HG03457 (cell line): ENCODE results near the gene DYSF.

Experiments used
- ATAC-seq: cut with Tn5 transposase; IDR thresholded peaks from one replicate; pipeline ENCODE4 v1.9.1; 2021; ENCODE audit warnings: moderate number of reproducible peaks; ENCODE audit not compliant: unreplicated experiment

Gene DYSF

GRCh38 chr2:71700041-71700657, 246.8 kb downstream of the DYSF start:
- no peak for ATAC-seq

GRCh38 chr2:71700658-71701397, 247.5 kb downstream of the DYSF start:
- no peak for ATAC-seq

- ATAC-seq: no peak
These were observed 249.0 kb downstream of the DYSF start for GRCh38 chr2:71702071-71702970.

- ATAC-seq: no peak
These were observed 249.9 kb downstream of the DYSF start for GRCh38 chr2:71702971-71703898.

GRCh38 chr2:71704131-71704561, 250.8 kb downstream of the DYSF start:
- ATAC-seq: no peak

- no peak for ATAC-seq
These were observed 251.3 kb downstream of the DYSF start for GRCh38 chr2:71704688-71705087.

GRCh38 chr2:71705171-71705960, 252.0 kb downstream of the DYSF start:
- ATAC-seq: no peak

- ATAC-seq: no peak
These were observed 252.8 kb downstream of the DYSF start for GRCh38 chr2:71706121-71706520.

- ATAC-seq: no peak
These were observed 253.5 kb downstream of the DYSF start for GRCh38 chr2:71706836-71707235.

GRCh38 chr2:71710367-71711132, 257.2 kb downstream of the DYSF start:
- no peak for ATAC-seq

- ATAC-seq: no peak
These were observed 257.9 kb downstream of the DYSF start for GRCh38 chr2:71711133-71711855.

- no peak for ATAC-seq
These were observed 258.9 kb downstream of the DYSF start for GRCh38 chr2:71712158-71712818.

GRCh38 chr2:71713581-71714580, 260.5 kb downstream of the DYSF start:
- ATAC-seq: no peak

GRCh38 chr2:71714601-71715240, 261.4 kb downstream of the DYSF start:
- no peak for ATAC-seq

- no peak for ATAC-seq
These were observed 261.9 kb downstream of the DYSF start for GRCh38 chr2:71715241-71715750.
